Ovary (tissue), 9 donors: ENCODE data around the gene LHX4. TPM values are rescaled to one million over a fixed set of nuclear protein-coding genes. Genes with fewer than 3 reads are reported as not detected.

Experiments used
- DNase-seq, 5 donors: peaks; one replicate each; pipeline ENCODE4 v3.0.0-alpha.2; 2019 to 2020
- H3K27ac ChIP-seq, 2 donors: fragments of 200-600 bp; one replicate each; pipeline versions ENCODE4 v1.5.1 to v1.8.0; 2019 to 2022
- H3K27me3 ChIP-seq: fragments of 200-600 bp; one replicate; pipeline ENCODE4 v1.8.0; 2022
- H3K36me3 ChIP-seq: fragments of 200-600 bp; sonication (generic); one replicate; pipeline ENCODE4 v1.5.1; 2019
- H3K4me1 ChIP-seq: one replicate; pipeline ENCODE4 v1.8.1; 2013; ENCODE audit warnings: mild to moderate bottlenecking, moderate library complexity; ENCODE audit not compliant: insufficient read depth
- H3K4me3 ChIP-seq: fragments of 200-600 bp; sonication (generic); one replicate; pipeline ENCODE4 v1.5.1; 2017
- H3K9me3 ChIP-seq, 2 donors: fragments of 200-600 bp in 1 of 2; sonication (generic) in 1 of 2; one replicate each; pipeline versions ENCODE4 v1.5.1 to v1.8.1; 2013 to 2019; ENCODE audit warnings: mild to moderate bottlenecking in 1 of 2, moderate library complexity in 1 of 2
- CTCF ChIP-seq, 3 donors: fragments of 450-650 bp in 2 of 3; fragments of 200-600 bp in 1 of 3; IDR thresholded peaks; one replicate each; pipeline versions ENCODE4 v1.5.1 to v1.8.0; 2016 to 2022; ENCODE audit warnings: antibody characterized with exemption in 3 of 3, mild to moderate bottlenecking in 1 of 3
- EP300 ChIP-seq: sonication (generic); formaldehyde crosslinking; IDR thresholded peaks from one replicate; pipeline ENCODE4 v1.6.1; 2017; ENCODE audit warnings: antibody characterized with exemption
- POLR2A ChIP-seq: fragments of 450-650 bp; IDR thresholded peaks from one replicate; pipeline ENCODE4 v1.6.1; 2017; ENCODE audit warnings: antibody characterized with exemption, mild to moderate bottlenecking, moderate library complexity
- WGBS, 3 donors: extraction: QIAGEN DNeasy Blood & Tissue Kit in 1 of 3; methylation state at CpG; one replicate each; pipeline versions ENCODE4 v1.1.5 to v1.1.7; 2013 to 2017; 5-methylcytosine and 5-hydroxymethylcytosine counted together
- intact Hi-C, 4 donors: fragments of 100-400 bp; cut with DNase I; formaldehyde crosslinking; loops; one replicate each; pipeline versions ENCODE4 v1.11.0 to v1.15.1; 2022 to 2023
- polyA plus RNA-seq, 2 donors: library from polyadenylated mRNA; stranded (reverse); fragments of 200-250 nt in 1 of 2; fragments of 350-450 nt in 1 of 2; fragmentation: Illumina TruSeq in 1 of 2; extraction: RNeasy Lipid Tissue Mini Kit (QIAGEN cat#74804) in 1 of 2; gene quantifications; one replicate each; pipeline ENCODE4 v1.2.3, GENCODE V29; 2013 to 2014
- total RNA-seq, 7 donors: library from RNA; depleted of rRNA in 2 of 7; stranded (reverse); fragments of >200 nt in 2 of 7; fragmentation: NEBNext Ultra II Directional in 3 of 7; extraction: Animal tissue kit (Norgen Biotek cat#: 25700) in 3 of 7; gene quantifications; one replicate each; pipeline versions ENCODE4 v1.1.0 to v1.2.4, GENCODE V29; 2016 to 2023
- donor health status: DM: no; HTN: no; CAD: no; lungs with moderate emphysema.
- donor health status: DM: no; HTN: no; CAD: no.
- donor health status: Bipolar disorder and iron deficiency.
- donor health status: DM: yes; HTN: yes; CAD: no.
- donor health status: DM: no; HTN: no; CAD: no.
- donor health status: DM: yes; HTN: yes; CAD: no.

LHX4 gene
- total and polyA plus RNA-seq, 9 donors: 0.05 to 0.10 TPM; not detected in 7

- no peaks in the 10 kb centered on the region for H3K4me1 ChIP-seq
- intact Hi-C loops: loop anchor here in 1 of 4 donors (10.0 kb wide), 1 partner anchor 216 kb away; no protein-coding TSS in a partner anchor
- no peak overlapping the region for H3K27ac ChIP-seq
- no peaks in the 10 kb centered on the region for H3K9me3 ChIP-seq
- no peaks in the 10 kb centered on the region for H3K27me3 ChIP-seq
- no peak overlapping the region for H3K4me3 ChIP-seq
- WGBS, 3 donors: 27 to 44% (median 32%) methylated on average over 5 of the region's 5 CpGs
- H3K36me3 ChIP-seq: no peaks in the 10 kb centered on the region
- no peak for DNase-seq
- TF ChIP-seq POLR2A (no peak), EP300 (no peak), CTCF (IDR thresholded peaks at IDR 0.05) (no peak)
These were observed 28.9 kb downstream of the LHX4 start for GRCh38 chr1:180258935-180259334.

- Histone ChIP-seq H3K27ac (no peak overlapping the region), H3K4me3 (no peak overlapping the region), H3K9me3 (no peaks in the 10 kb centered on the region), H3K4me1 (no peaks in the 10 kb centered on the region), H3K27me3 (no peaks in the 10 kb centered on the region), H3K36me3 (no peaks in the 10 kb centered on the region)
- TF ChIP-seq EP300 (no peak), POLR2A (no peak), CTCF (IDR thresholded peaks at IDR 0.05) (no peak)
- DNase-seq: no peak
- intact Hi-C loops: loop anchor here in 1 of 4 donors (10.0 kb wide), 1 partner anchor 215 kb away; no protein-coding TSS in a partner anchor
- 62 to 67% (median 67%) methylated on average over 22 of the region's 22 CpGs for WGBS, 3 donors
These were observed 29.6 kb downstream of the LHX4 start for GRCh38 chr1:180259431-180260338.

GRCh38 chr1:180260541-180260940 is 30.5 kb downstream of the LHX4 start:
- Histone ChIP-seq H3K9me3 (no peaks in the 10 kb centered on the region), H3K4me3 (no peak overlapping the region), H3K36me3 (no peaks in the 10 kb centered on the region), H3K4me1 (no peaks in the 10 kb centered on the region), H3K27me3 (no peaks in the 10 kb centered on the region), H3K27ac (no peak overlapping the region)
- TF ChIP-seq POLR2A (no peak), EP300 (no peak), CTCF (IDR thresholded peaks at IDR 0.05) (no peak)
- DNase-seq: no peak
- 77 to 88% (median 81%) methylated on average over 13 of the region's 13 CpGs for WGBS, 3 donors
- intact Hi-C loops: no loop called here

GRCh38 chr1:180261030-180261429 is 31.0 kb downstream of the LHX4 start:
- no peaks in the 10 kb centered on the region for H3K36me3 ChIP-seq
- WGBS, 3 donors: 54 to 71% (median 62%) methylated on average over 10 of the region's 10 CpGs
- H3K27ac ChIP-seq: no peak overlapping the region
- intact Hi-C loops: no loop called here
- H3K9me3 ChIP-seq: no peaks in the 10 kb centered on the region
- H3K4me3 ChIP-seq: no peak overlapping the region
- no peak for DNase-seq
- no peaks in the 10 kb centered on the region for H3K27me3 ChIP-seq
- TF ChIP-seq EP300: no peak
- TF ChIP-seq CTCF (IDR thresholded peaks at IDR 0.05): no peak
- TF ChIP-seq POLR2A: no peak
- no peaks in the 10 kb centered on the region for H3K4me1 ChIP-seq
